ENCODE data around the gene SWSAP1.

DNA sequence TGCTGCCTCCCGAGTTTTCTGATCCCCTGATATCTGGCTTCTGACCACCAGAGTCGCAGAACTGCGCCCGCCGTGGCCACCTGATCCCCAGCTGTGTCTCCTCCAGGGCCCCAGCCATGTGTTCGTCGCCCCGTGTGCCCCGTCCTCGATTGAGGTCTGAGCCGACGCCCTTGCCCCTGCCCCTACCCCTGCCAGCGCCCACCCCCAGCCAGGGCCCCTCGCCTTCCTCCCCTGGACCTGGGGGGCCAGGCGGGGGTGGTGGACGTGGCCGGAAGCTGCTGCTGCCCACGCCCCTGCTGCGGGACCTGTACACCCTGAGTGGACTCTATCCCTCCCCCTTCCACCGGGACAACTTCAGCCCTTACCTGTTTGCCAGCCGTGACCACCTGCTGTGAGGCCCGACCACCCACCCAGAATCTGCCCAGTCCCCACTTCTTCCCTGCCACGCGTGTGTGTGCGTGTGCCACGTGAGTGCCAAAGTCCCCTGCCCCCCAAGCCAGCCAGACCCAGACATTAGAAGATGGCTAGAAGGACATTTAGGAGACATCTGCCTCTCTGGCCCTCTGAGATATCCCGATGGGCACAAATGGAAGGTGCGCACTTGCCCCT, 10.1 kb upstream of the SWSAP1 start:
- TF ChIP-seq CTCF (conservative IDR thresholded peaks at IDR 0.05; ENCODE audit: low read depth, low read length): no peak
- TF ChIP-seq POLR2A (IDR thresholded peaks at IDR 0.05; ENCODE audit: low read depth, low read length): no peak
- TF ChIP-seq CEBPB (IDR thresholded peaks at IDR 0.05; ENCODE audit: low read depth, low read length): no peak
- no peak for TF ChIP-seq RCOR1 (IDR thresholded peaks at IDR 0.05; ENCODE audit: insufficient replicate concordance, low read length)
- no peak for TF ChIP-seq MXI1 (IDR thresholded peaks at IDR 0.05; ENCODE audit: borderline replicate concordance, low read depth, low read length)
- TF ChIP-seq RFX5 (IDR thresholded peaks at IDR 0.05; ENCODE audit: low read depth, low read length): no peak
- no peak for TF ChIP-seq MAFK (IDR thresholded peaks at IDR 0.05; ENCODE audit: low read depth, low read length)
- no peak for TF ChIP-seq NFE2L2 (IDR thresholded peaks at IDR 0.05; ENCODE audit: low read depth, low read length)
- TF ChIP-seq RAD21 (IDR thresholded peaks at IDR 0.05; ENCODE audit: low read length): no peak
- TF ChIP-seq CHD1 (IDR thresholded peaks at IDR 0.05; ENCODE audit: low read depth, low read length): no peak
- TF ChIP-seq, protein P1, sequence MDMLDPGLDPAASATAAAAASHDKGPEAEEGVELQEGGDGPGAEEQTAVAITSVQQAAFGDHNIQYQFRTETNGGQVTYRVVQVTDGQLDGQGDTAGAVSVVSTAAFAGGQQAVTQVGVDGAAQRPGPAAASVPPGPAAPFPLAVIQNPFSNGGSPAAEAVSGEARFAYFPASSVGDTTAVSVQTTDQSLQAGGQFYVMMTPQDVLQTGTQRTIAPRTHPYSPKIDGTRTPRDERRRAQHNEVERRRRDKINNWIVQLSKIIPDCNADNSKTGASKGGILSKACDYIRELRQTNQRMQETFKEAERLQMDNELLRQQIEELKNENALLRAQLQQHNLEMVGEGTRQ (IDR thresholded peaks at IDR 0.05; ENCODE audit: low read depth, low read length): no peak
- TF ChIP-seq BHLHE40 (IDR thresholded peaks at IDR 0.05; ENCODE audit: low read depth, low read length): no peak

All from IMR-90 (cell line).